ENCODE data around the gene FADS2. TPM values are rescaled to one million over a fixed set of nuclear protein-coding genes. Genes with fewer than 3 reads are reported as not detected.
A peak's percentile ranks its signal among the peaks of the same experiment; 100 is the strongest.

FADS2 gene
- total RNA-seq, 2 donors from 2014 or later: 2.0 to 4.4 TPM

GRCh38 chr11:61851900-61852295 lies 23.8 kb downstream of the FADS2 start:
- Histone ChIP-seq H3K36me3 (replicated peaks in 1 of 2; ENCODE audit: insufficient read depth in 1 of 2, low read depth in 2 of 2) (no peaks in the 10 kb centered on the region), H3K4me1 (no peaks in the 10 kb centered on the region), H3K4me3 (no peak overlapping the region), H3K9me3 (no peaks in the 10 kb centered on the region), H3K27me3 (no peaks in the 10 kb centered on the region), H3K27ac (no peak overlapping the region)
- DNase-seq (no peak), ATAC-seq (no peak)
- intact Hi-C loops (cut with DNase I): no loop called here
- no peak for TF ChIP-seq CTCF (IDR thresholded peaks at IDR 0.05)
- TF ChIP-seq POLR2A (IDR thresholded peaks at IDR 0.05): no peak
- whole genome bisulfite sequencing, 2 donors: 80 to 90% methylated on average over 6 of the region's 6 CpGs

- H3K4me1 ChIP-seq: no peaks in the 10 kb centered on the region
- WGBS, 2 donors: 72 to 74% methylated on average over 7 to 13 of the region's 13 CpGs
- H3K27ac ChIP-seq: no peak overlapping the region
- H3K27me3 ChIP-seq: no peaks in the 10 kb centered on the region
- no peaks in the 10 kb centered on the region for H3K36me3 ChIP-seq (replicated peaks in 1 of 2; ENCODE audit: insufficient read depth in 1 of 2, low read depth in 2 of 2)
- DNase-seq: no peak
- ATAC-seq: no peak
- H3K9me3 ChIP-seq: no peaks in the 10 kb centered on the region
- no peak overlapping the region for H3K4me3 ChIP-seq
- TF ChIP-seq CTCF (IDR thresholded peaks at IDR 0.05): no peak
- TF ChIP-seq POLR2A (IDR thresholded peaks at IDR 0.05): no peak
- intact Hi-C loops (cut with DNase I): no loop called here
Observed at GRCh38 chr11:61853698-61854169, 25.6 kb downstream of the FADS2 start.

- no peak for ATAC-seq
- H3K9me3 ChIP-seq: no peaks in the 10 kb centered on the region
- no peaks in the 10 kb centered on the region for H3K36me3 ChIP-seq (replicated peaks in 1 of 2; ENCODE audit: insufficient read depth in 1 of 2, low read depth in 2 of 2)
- no peaks in the 10 kb centered on the region for H3K4me1 ChIP-seq
- no peak for DNase-seq
- H3K27me3 ChIP-seq: no peaks in the 10 kb centered on the region
- 92 to 94% methylated on average over 8 to 17 of the region's 17 CpGs for WGBS, 2 donors
- no peak overlapping the region for H3K4me3 ChIP-seq
- TF ChIP-seq CTCF (IDR thresholded peaks at IDR 0.05) (no peak), POLR2A (IDR thresholded peaks at IDR 0.05) (peak in 1 of 3 donors; percentile 3)
- intact Hi-C loops (cut with DNase I): no loop called here
- no peak overlapping the region for H3K27ac ChIP-seq
Observed at GRCh38 chr11:61854206-61854895, 26.3 kb downstream of the FADS2 start.

- 82 to 92% methylated on average over 5 to 14 of the region's 14 CpGs for WGBS, 2 donors
- Histone ChIP-seq H3K36me3 (replicated peaks in 1 of 2; ENCODE audit: insufficient read depth in 1 of 2, low read depth in 2 of 2) (no peaks in the 10 kb centered on the region), H3K27ac (no peak overlapping the region), H3K9me3 (no peaks in the 10 kb centered on the region), H3K4me3 (no peak overlapping the region), H3K4me1 (peaks cover 2% of the 10 kb centered on the region), H3K27me3 (no peaks in the 10 kb centered on the region)
- DNase-seq (no peak), ATAC-seq (no peak)
- intact Hi-C loops (cut with DNase I): no loop called here
- TF ChIP-seq CTCF (IDR thresholded peaks at IDR 0.05) (no peak), POLR2A (IDR thresholded peaks at IDR 0.05) (no peak)
Observed at GRCh38 chr11:61854966-61855714, 27.0 kb downstream of the FADS2 start.
